Measurements from ENCODE around the gene SORCS3.

- TF ChIP-seq CTCF (IDR thresholded peaks at IDR 0.05) (no peak), POLR2A (IDR thresholded peaks at IDR 0.05) (no peak)
Measured at GRCh38 chr10:104895981-104896380, 254.9 kb downstream of the SORCS3 start.
